Keratinocyte (primary cell): ENCODE results near the gene SH2D3C. TPM values are rescaled to one million over a fixed set of nuclear protein-coding genes. Genes with fewer than 3 reads are reported as not detected.

Experiments
- DNase-seq: peaks from one replicate; pipeline ENCODE4 v3.0.0-alpha.2; 2011; ENCODE audit warnings: low read depth, missing footprints, low spot score
- FAIRE-seq: peaks from 2 replicates; lab custom pipeline; 2011; peaks lifted over from hg19 to GRCh38; lab: Jason Lieb, UNC
- H2AFZ ChIP-seq: 2 replicates; pipeline ENCODE4 v1.6.0; 2012; ENCODE audit warnings: low read length, control low read depth, inconsistent platforms; ENCODE audit not compliant: control insufficient read depth
- H3K27ac ChIP-seq: 2 replicates; pipeline ENCODE4 v1.5.1; 2011; ENCODE audit warnings: low read length; ENCODE audit not compliant: control insufficient read depth, insufficient read depth
- H3K27me3 ChIP-seq: 3 replicates; pipeline ENCODE4 v1.6.0; 2011; ENCODE audit warnings: low read length; ENCODE audit not compliant: control insufficient read depth, insufficient read depth; ENCODE audit errors: extremely low read depth
- H3K36me3 ChIP-seq, 2 experiments: 2 replicates in 1 of 2; 3 replicates in 1 of 2; pipeline ENCODE4 v1.5.1; 2011; ENCODE audit warnings: low read length in 2 of 2, mild to moderate bottlenecking in 1 of 2; ENCODE audit not compliant: control insufficient read depth in 2 of 2, insufficient read depth in 2 of 2; ENCODE audit errors: extremely low read depth in 1 of 2
- H3K4me1 ChIP-seq: 3 replicates; pipeline ENCODE4 v1.5.1; 2011; ENCODE audit warnings: low read length; ENCODE audit not compliant: control insufficient read depth, insufficient read depth; ENCODE audit errors: extremely low read depth
- H3K4me2 ChIP-seq: 3 replicates; pipeline ENCODE4 v1.6.0; 2011; ENCODE audit warnings: low read depth, low read length; ENCODE audit not compliant: control insufficient read depth, insufficient read depth; ENCODE audit errors: extremely low read depth
- H3K4me3 ChIP-seq, 3 experiments: fragments of 200-600 bp in 1 of 3; sonication (generic) in 1 of 3; 2 replicates in 2 of 3; 3 replicates in 1 of 3; pipeline ENCODE4 v1.5.1; 2011 to 2016; ENCODE audit warnings: low read length in 3 of 3, mild to moderate bottlenecking in 3 of 3, control low read depth in 2 of 3, inconsistent platforms in 1 of 3, low read depth in 1 of 3, mixed read lengths in 1 of 3, mixed run types in 1 of 3, moderate library complexity in 1 of 3; ENCODE audit not compliant: control insufficient read depth in 2 of 3, insufficient read depth in 2 of 3; ENCODE audit errors: extremely low read depth in 1 of 3
- H3K79me2 ChIP-seq: 2 replicates; pipeline ENCODE4 v1.6.0; 2012; ENCODE audit warnings: low read length; ENCODE audit not compliant: control insufficient read depth, insufficient read depth
- H3K9ac ChIP-seq: 3 replicates; pipeline ENCODE4 v1.6.0; 2011; ENCODE audit warnings: low read length; ENCODE audit not compliant: control insufficient read depth, insufficient read depth; ENCODE audit errors: extremely low read depth
- H3K9me1 ChIP-seq: 3 replicates; pipeline ENCODE4 v1.6.0; 2011; ENCODE audit warnings: low read length; ENCODE audit not compliant: control insufficient read depth, insufficient read depth; ENCODE audit errors: extremely low read depth
- H3K9me3 ChIP-seq: 2 replicates; pipeline ENCODE4 v1.5.1; 2012; ENCODE audit warnings: low read depth, low read length; ENCODE audit not compliant: control insufficient read depth
- H4K20me1 ChIP-seq: 3 replicates; pipeline ENCODE4 v1.6.0; 2011; ENCODE audit warnings: low read length; ENCODE audit not compliant: control insufficient read depth, insufficient read depth; ENCODE audit errors: extremely low read depth
- CTCF ChIP-seq, 3 experiments: IDR thresholded peaks in 1 of 3; conservative IDR thresholded peaks in 1 of 3; optimal IDR thresholded peaks in 1 of 3; 2 replicates in 2 of 3; 3 replicates in 1 of 3; pipeline versions ENCODE3 to v1.5.1; 2011; ENCODE audit warnings: low read length in 3 of 3, mild to moderate bottlenecking in 3 of 3, moderate library complexity in 2 of 3, control low read depth in 1 of 3, inconsistent platforms in 1 of 3; ENCODE audit not compliant: insufficient read depth in 2 of 3; ENCODE audit errors: extremely low read depth in 1 of 3
- EZH2 ChIP-seq: IDR thresholded peaks from one replicate; pipeline ENCODE4 v1.6.1; 2012; ENCODE audit warnings: inconsistent platforms, mild to moderate bottlenecking, low read length, moderate library complexity
- dilution Hi-C: fragments of 300-500 bp; cut with MboI; formaldehyde crosslinking; loops from one replicate; pipeline ENCODE4 v1.7.0; 2020; ENCODE audit warnings: low sequenced_read_pairs; ENCODE audit not compliant: extremely low pct_ligation_motif_present
- polyA plus RNA-seq, 5 experiments: library from polyadenylated mRNA; depleted of rRNA in 3 of 5; stranded (reverse) in 3 of 5; stranded (forward) in 1 of 5; unstranded in 1 of 5; fragments of >200 nt; gene quantifications; 1 replicate in 1 of 5; 2 replicates in 3 of 5; 3 replicates in 1 of 5; pipeline versions ENCODE4 v1.2.1 to v1.2.3, GENCODE V29; 2011 to 2012; ENCODE audit warnings: missing spikeins in 2 of 5, low read depth in 1 of 5, low replicate concordance in 1 of 5

Gene SH2D3C
- polyA plus RNA-seq, 1 donor (not counting 4 experiments of a cell fraction or from before 2014, with no cell fraction given) = 0.12 TPM

- FAIRE-seq (no peak), DNase-seq (no peak)
- no peaks in the 10 kb centered on the region for H3K27me3 ChIP-seq
Observed at GRCh38 chr9:127712867-127713266, 65.6 kb downstream of the SH2D3C start.

GRCh38 chr9:127712371-127712770 lies 66.1 kb downstream of the SH2D3C start:
- dilution Hi-C loops = no loop called here

More at GRCh38 chr9:127712867-127713266, 65.6 kb downstream of the SH2D3C start:
- no peak overlapping the region for H3K9ac ChIP-seq
- no peak for TF ChIP-seq EZH2
- TF ChIP-seq CTCF (optimal IDR thresholded peaks at IDR 0.05 in 1 of 3, IDR thresholded peaks at IDR 0.05 in 1 of 3, conservative IDR thresholded peaks at IDR 0.05 in 1 of 3; ENCODE audit: extremely low read depth in 1 of 3, insufficient read depth in 2 of 3, low read length in 3 of 3) = no peak
- no peaks in the 10 kb centered on the region for H3K9me3 ChIP-seq
- no peaks in the 10 kb centered on the region for H4K20me1 ChIP-seq
- H3K27ac ChIP-seq = no peak overlapping the region
- H3K36me3 ChIP-seq = peaks cover 0 to 4% of the 10 kb centered on the region in 2 experiments
- no peak overlapping the region for H3K4me2 ChIP-seq
- H3K79me2 ChIP-seq = peaks cover 9% of the 10 kb centered on the region
- no peak overlapping the region for H3K4me3 ChIP-seq
- H3K4me1 ChIP-seq = peaks cover 12% of the 10 kb centered on the region
- dilution Hi-C loops = no loop called here
- no peaks in the 10 kb centered on the region for H3K9me1 ChIP-seq
- no peak overlapping the region for H2AFZ ChIP-seq

More at GRCh38 chr9:127712371-127712770, 66.1 kb downstream of the SH2D3C start:
- DNase-seq = no peak
- H3K4me3 ChIP-seq = no peak overlapping the region
- H3K9me3 ChIP-seq = no peaks in the 10 kb centered on the region
- peaks cover 0 to 4% of the 10 kb centered on the region in 2 experiments for H3K36me3 ChIP-seq
- no peaks in the 10 kb centered on the region for H3K9me1 ChIP-seq
- H3K4me2 ChIP-seq = no peak overlapping the region
- H4K20me1 ChIP-seq = no peaks in the 10 kb centered on the region
- H3K79me2 ChIP-seq = peaks cover 9% of the 10 kb centered on the region
- H3K4me1 ChIP-seq = peaks cover 12% of the 10 kb centered on the region
- no peak overlapping the region for H2AFZ ChIP-seq
- no peak overlapping the region for H3K27ac ChIP-seq
- no peaks in the 10 kb centered on the region for H3K27me3 ChIP-seq
- FAIRE-seq = no peak
- no peak overlapping the region for H3K9ac ChIP-seq
- TF ChIP-seq EZH2 (no peak), CTCF (optimal IDR thresholded peaks at IDR 0.05 in 1 of 3, IDR thresholded peaks at IDR 0.05 in 1 of 3, conservative IDR thresholded peaks at IDR 0.05 in 1 of 3; ENCODE audit: extremely low read depth in 1 of 3, insufficient read depth in 2 of 3, low read length in 3 of 3) (no peak)
